Measurements from ENCODE around the gene EML1. TPM values are rescaled to one million over a fixed set of nuclear protein-coding genes. Genes with fewer than 3 reads are reported as not detected.

Gene EML1
- total and polyA plus RNA-seq, 7 donors, result 3.9 to 148 (median 91.5) TPM

DNA sequence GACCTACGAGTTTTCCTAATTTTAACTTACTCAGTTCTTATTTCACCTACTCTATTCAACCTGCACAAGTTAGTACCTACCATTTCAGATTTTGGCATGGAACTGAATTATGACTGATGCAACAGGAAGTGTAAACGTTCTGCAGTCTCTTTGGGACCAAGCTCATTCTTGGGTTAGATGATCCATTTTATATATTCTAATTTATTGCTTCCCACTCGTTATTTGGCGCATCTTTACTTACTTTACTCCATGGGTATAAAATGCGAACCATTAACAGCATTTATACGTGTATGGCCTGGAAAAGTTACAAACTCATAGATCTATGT, 1.0 kb upstream of the EML1 start:
- peak overlapping the region; percentile 44 to 63 (median 60) for H3K4me3 ChIP-seq
- no peaks in the 10 kb centered on the region for H3K36me3 ChIP-seq
- WGBS, 2 donors, result 69 to 77% methylated on average over 6 of the region's 6 CpGs
- intact Hi-C loops (cut with DNase I), result loop anchor here (2.0 to 5.0 kb wide), 4 partner anchors 53 to 110 kb away; partner anchors contain the start of gene CYP46A1
- H3K27me3 ChIP-seq, result no peaks in the 10 kb centered on the region
- no peaks in the 10 kb centered on the region for H3K9me3 ChIP-seq
- H3K4me1 ChIP-seq, result peaks cover 0 to 83% (median 67%) of the 10 kb centered on the region in 4 donors
- peak overlapping the region; percentile 92 to 97 (median 96) for H3K27ac ChIP-seq
- TF ChIP-seq POLR2AphosphoS5 (IDR thresholded peaks at IDR 0.05) (no peak), EP300 (IDR thresholded peaks at IDR 0.05) (no peak), POLR2A (IDR thresholded peaks at IDR 0.05) (no peak)
- TF ChIP-seq, protein P1, sequence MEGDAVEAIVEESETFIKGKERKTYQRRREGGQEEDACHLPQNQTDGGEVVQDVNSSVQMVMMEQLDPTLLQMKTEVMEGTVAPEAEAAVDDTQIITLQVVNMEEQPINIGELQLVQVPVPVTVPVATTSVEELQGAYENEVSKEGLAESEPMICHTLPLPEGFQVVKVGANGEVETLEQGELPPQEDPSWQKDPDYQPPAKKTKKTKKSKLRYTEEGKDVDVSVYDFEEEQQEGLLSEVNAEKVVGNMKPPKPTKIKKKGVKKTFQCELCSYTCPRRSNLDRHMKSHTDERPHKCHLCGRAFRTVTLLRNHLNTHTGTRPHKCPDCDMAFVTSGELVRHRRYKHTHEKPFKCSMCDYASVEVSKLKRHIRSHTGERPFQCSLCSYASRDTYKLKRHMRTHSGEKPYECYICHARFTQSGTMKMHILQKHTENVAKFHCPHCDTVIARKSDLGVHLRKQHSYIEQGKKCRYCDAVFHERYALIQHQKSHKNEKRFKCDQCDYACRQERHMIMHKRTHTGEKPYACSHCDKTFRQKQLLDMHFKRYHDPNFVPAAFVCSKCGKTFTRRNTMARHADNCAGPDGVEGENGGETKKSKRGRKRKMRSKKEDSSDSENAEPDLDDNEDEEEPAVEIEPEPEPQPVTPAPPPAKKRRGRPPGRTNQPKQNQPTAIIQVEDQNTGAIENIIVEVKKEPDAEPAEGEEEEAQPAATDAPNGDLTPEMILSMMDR (IDR thresholded peaks at IDR 0.05), result no peak
- DNase-seq, result no peak

DNA sequence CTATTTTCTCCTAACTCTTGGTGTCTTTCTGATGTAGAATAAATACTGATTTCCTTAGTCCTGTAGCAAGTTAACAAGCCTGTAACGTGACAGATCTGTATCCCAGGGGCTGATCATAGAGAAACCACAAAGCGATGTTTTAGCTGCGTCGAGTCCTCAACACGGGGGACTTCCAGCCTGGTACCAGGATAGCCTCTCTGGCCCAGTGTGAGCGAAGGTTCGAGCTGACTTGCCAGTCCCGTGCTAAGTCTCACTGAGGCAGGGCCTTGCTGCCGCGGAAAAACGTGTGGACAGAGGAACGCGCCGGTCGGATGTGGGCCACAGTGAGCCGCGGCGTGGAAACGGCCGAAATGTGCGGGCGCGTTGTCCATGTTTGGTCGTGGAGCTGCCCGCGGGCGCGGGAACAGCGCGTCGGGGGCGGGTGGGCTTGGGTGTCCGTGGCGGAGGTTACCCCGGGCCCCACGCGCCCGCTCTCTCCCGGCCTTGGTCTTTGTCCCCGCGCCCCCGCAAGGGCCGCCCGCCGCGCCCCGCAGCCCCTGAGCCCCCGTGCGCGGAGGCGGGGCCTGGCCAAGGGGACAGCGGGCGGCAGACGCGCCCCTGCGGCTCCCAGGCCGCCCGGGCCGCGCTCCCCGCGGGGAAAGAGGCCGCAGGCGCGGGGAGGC, 531 bp upstream of the EML1 start:
- 10 to 13% methylated on average over 65 of the region's 65 CpGs for WGBS, 2 donors
- Histone ChIP-seq H3K27me3 (no peaks in the 10 kb centered on the region), H3K4me3 (peak overlapping the region; percentile 44 to 63 (median 60)), H3K27ac (peak overlapping the region; percentile 92 to 97 (median 96)), H3K4me1 (peaks cover 0 to 80% (median 62%) of the 10 kb centered on the region in 4 donors), H3K9me3 (no peaks in the 10 kb centered on the region), H3K36me3 (no peaks in the 10 kb centered on the region)
- peak; percentile 82 for DNase-seq
- TF ChIP-seq, protein P1 (IDR thresholded peaks at IDR 0.05), result no peak
- TF ChIP-seq POLR2A (IDR thresholded peaks at IDR 0.05), result no peak
- peak in 2 of 4 donors; percentile 62 to 66 for TF ChIP-seq POLR2AphosphoS5 (IDR thresholded peaks at IDR 0.05)
- no peak for TF ChIP-seq EP300 (IDR thresholded peaks at IDR 0.05)
- intact Hi-C loops (cut with DNase I), result loop anchor here (2.0 to 5.0 kb wide), 4 partner anchors 54 to 110 kb away; partner anchors contain the start of gene CYP46A1

DNA sequence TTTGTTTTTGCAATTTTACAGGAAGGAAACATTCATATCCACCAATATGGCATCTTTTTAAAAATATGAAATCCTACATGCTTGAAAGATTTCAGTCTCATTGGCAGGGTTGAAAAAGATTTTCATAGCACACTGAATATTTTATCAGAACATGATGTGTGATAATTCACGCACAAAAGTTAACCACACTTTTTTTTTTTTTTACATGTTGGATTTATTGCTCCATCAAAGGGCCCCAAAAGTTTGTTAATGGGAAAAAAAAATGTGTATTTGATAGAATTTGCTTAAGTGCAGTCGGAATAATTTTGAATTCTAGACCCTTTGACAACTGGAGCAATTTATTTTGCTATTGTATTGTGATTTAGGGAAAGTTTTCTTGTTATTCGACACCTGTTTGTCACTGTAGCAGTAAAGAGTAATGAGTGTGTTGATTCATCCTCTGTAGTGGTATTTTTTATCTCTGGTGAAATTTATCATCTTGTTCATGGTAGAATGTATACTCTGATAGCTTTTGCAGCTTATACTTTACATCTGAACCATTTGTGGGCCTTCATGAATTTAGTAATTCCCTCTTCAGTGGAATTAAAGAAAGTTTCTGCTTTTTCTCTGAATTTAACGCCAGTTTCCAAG, 1.1 kb downstream of the EML1 start:
- WGBS, 2 donors, result 54 to 66% methylated on average over 4 of the region's 4 CpGs
- intact Hi-C loops (cut with DNase I), result loop anchor here (2.0 to 5.0 kb wide), 3 partner anchors 15 to 112 kb away; partner anchors contain the start of gene CYP46A1
- Histone ChIP-seq H3K27me3 (no peaks in the 10 kb centered on the region), H3K9me3 (no peaks in the 10 kb centered on the region), H3K4me3 (peak overlapping the region; percentile 40 to 63 (median 60)), H3K27ac (peak overlapping the region; percentile 69 to 97 (median 86)), H3K36me3 (no peaks in the 10 kb centered on the region), H3K4me1 (peaks cover 0 to 66% (median 52%) of the 10 kb centered on the region in 4 donors)
- DNase-seq, result no peak
- no peak for TF ChIP-seq POLR2A (IDR thresholded peaks at IDR 0.05)
- TF ChIP-seq, protein P1 (IDR thresholded peaks at IDR 0.05), result no peak
- TF ChIP-seq EP300 (IDR thresholded peaks at IDR 0.05), result no peak
- no peak for TF ChIP-seq POLR2AphosphoS5 (IDR thresholded peaks at IDR 0.05)

GRCh38 chr14:99795046-99795445, 1.8 kb downstream of the EML1 start:
- H3K27me3 ChIP-seq, result no peaks in the 10 kb centered on the region
- intact Hi-C loops (cut with DNase I), result loop anchor here (2.0 kb wide), 1 partner anchor 14 kb away; no protein-coding TSS in a partner anchor
- H3K4me3 ChIP-seq, result no peak overlapping the region
- 71 to 82% methylated on average over 4 of the region's 4 CpGs for WGBS, 2 donors
- H3K9me3 ChIP-seq, result no peaks in the 10 kb centered on the region
- TF ChIP-seq, protein P1 (IDR thresholded peaks at IDR 0.05), result no peak
- peaks cover 0 to 58% (median 44%) of the 10 kb centered on the region in 4 donors for H3K4me1 ChIP-seq
- peak overlapping the region in 3 of 4 donors; percentile 79 to 97 (median 92) for H3K27ac ChIP-seq
- no peaks in the 10 kb centered on the region for H3K36me3 ChIP-seq
- DNase-seq, result no peak
